HPDE6-E6E7 (cell line): ENCODE results near the gene INPP5A.

ENCODE experiments used
- DNase-seq: peaks from one replicate; pipeline ENCODE4 v3.0.0; 2011; ENCODE audit warnings: missing footprints; ENCODE audit errors: extremely low spot score

Gene INPP5A

GRCh38 chr10:132706701-132707100, 169.1 kb downstream of the INPP5A start:
- DNase-seq = no peak

DNA sequence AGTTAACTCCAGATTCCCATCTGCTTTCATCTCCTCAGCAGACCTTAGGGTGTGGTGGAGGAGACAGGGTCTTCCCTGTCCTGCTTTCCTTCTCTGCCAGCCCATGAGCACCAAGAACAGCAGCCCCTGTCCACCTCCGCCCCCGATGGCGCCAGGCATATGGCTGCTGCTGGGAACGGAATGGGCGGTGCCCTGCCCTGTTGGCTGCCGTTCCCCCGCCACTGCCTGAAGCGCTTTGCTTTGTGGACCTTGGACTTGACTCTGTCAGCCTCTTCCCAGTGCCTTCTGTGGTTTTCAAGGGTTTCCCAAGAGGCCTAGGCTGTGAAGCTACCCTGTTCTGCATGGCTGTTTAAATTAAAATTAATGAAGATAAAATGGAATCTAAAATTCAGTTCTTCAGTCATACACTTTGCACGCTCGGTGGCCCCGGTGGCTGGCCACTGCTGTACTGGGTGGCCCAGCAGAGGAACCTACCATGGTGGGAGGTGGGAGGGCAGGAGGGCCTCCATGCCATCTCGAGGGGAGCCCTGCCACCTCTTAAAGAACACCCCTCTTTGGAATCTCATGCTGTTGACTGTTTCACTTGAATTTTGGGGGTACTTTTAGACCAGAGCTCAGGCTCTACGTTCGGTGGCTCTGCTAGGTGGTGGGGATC, 169.7 kb downstream of the INPP5A start:
- DNase-seq = no peak

DNA sequence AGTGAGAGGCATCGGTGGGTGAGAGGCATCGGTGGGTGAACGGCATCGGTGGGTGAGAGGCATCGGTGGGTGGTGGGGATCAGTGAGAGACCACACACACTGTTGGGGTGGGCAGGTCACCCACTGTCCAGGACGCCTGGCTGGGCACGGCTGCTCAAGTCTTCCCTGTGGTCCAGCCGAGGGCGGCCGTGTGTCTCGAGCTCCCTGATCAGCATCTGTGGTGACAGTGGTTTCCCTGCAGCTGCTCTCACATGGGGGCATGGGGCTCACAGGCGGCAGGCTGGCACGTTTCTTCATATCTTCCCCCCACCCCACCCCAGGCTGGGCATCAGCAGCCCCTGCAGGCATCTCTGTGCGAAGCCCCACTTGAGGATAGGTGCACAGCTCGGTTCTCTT, 170.2 kb downstream of the INPP5A start:
- no peak for DNase-seq

GRCh38 chr10:132708441-132708840, 170.9 kb downstream of the INPP5A start:
- no peak for DNase-seq

DNA sequence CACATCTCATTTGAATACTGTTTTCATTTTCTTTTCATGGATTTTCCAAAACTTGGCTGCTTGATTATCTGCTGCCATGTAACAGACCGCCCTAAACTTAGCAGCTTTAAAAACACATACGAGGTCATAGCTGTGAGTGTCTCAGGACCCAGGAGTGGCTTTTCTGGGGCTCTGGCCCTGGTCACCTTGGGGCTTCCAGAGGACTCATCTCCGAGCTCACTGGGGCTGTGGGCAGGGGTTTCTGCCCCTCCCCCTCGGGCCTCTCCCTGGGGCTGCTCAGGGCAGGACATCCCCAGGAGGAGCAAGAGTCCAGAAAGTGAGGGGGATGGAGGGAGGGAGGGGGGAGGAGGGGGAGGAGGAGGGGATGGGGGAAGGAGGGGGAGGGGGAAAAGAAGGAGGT, 171.3 kb downstream of the INPP5A start:
- no peak for DNase-seq

GRCh38 chr10:132709471-132709951, 171.9 kb downstream of the INPP5A start:
- DNase-seq = no peak

GRCh38 chr10:132710036-132710686, 172.6 kb downstream of the INPP5A start:
- DNase-seq = no peak

DNA sequence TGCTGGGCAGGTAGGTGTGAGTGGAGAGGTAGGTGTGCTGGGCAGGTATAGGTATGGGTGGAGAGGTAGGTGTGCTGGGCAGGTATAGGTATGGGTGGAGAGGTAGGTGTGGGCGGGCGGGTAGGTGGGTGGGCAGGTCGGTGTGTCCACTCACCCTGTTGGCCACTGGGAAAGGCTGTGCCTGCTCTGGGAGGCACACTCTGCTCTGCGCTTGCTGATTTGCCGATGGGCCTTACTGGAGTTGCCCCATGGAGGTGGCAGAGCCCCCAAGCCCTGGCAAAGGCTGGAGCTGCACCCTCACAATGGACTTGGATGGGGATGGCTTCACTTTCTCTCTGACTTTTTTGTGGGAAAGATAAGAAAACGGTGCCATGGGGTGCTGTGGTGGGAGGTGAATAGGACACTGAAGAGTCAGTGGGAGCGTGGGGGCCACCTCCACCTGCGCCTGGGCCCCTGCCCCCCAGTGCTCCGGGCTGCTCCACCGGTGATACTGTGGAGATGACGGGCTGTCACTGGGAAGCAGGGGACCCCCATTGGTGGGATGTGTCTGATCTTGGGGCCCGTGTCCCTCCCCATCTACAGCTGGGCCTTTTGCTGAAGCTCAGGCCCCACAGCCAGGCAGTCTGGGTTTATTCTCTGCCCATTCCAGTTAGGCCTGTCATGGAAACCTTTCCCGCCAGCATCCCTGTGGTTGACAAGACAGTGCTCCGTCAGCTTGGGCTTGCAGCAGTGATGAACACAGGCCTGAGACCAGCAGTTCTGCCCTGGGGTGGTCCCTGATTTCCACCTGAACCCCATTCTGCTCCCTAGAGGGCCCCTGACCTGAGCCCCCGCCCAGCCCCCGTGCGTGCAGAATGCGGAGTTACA, 173.4 kb downstream of the INPP5A start:
- no peak for DNase-seq

- no peak for DNase-seq
These were observed 174.1 kb downstream of the INPP5A start for GRCh38 chr10:132711613-132712121.

- DNase-seq = no peak
These were observed 174.7 kb downstream of the INPP5A start for GRCh38 chr10:132712291-132712690.

DNA sequence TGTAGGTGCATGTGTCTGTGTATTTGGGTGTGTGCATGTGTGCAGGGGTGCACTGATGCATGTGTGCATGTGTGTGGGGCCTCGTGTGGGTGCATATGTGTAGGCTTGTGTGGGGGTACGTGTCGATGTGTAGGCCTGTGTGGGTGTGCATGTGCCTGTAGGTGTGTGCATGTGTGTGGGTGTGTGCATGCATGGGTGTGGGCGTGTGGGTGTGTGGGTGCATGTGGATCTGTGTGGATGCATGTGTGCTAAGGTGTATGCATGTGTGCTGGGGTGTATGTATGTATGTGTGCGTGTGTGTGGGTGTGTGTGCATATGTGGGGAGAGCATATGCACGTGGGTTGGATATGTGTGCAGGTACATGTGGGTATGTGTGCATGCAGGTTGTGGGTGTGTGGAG, 175.2 kb downstream of the INPP5A start:
- DNase-seq = no peak

DNA sequence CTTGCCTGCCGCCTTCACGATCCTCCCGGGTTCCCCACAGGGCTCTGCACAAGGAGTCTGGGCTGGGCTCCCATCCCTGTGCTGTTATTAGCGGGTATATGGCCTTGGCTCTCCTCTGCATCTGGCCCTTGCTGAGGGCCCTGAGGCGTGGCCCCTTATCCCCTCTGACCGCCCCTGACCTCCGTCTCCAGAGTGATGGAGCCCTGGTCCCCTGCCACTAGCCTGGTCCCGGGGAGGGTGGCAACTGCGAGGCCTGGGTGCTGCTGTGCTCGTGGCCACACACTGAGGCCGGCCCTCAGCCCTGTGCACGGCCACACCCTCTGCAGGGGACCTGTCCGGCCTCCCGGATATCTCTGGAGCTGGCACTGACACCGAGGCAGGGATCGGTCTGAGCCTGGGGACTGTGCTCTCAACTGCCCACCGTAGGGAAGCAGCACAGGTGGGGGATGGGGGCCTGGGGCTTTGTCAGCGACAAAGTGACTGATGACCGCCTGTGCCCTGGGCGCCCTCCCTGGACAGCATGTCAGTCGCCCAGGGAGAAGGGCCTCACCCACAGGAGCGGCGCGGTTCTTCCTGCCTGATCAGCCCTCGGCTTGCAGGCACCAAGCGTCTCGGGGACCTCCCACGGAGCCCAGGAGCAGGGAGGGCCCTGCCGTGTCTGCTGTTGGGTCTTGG, 176.0 kb downstream of the INPP5A start:
- no peak for DNase-seq

DNA sequence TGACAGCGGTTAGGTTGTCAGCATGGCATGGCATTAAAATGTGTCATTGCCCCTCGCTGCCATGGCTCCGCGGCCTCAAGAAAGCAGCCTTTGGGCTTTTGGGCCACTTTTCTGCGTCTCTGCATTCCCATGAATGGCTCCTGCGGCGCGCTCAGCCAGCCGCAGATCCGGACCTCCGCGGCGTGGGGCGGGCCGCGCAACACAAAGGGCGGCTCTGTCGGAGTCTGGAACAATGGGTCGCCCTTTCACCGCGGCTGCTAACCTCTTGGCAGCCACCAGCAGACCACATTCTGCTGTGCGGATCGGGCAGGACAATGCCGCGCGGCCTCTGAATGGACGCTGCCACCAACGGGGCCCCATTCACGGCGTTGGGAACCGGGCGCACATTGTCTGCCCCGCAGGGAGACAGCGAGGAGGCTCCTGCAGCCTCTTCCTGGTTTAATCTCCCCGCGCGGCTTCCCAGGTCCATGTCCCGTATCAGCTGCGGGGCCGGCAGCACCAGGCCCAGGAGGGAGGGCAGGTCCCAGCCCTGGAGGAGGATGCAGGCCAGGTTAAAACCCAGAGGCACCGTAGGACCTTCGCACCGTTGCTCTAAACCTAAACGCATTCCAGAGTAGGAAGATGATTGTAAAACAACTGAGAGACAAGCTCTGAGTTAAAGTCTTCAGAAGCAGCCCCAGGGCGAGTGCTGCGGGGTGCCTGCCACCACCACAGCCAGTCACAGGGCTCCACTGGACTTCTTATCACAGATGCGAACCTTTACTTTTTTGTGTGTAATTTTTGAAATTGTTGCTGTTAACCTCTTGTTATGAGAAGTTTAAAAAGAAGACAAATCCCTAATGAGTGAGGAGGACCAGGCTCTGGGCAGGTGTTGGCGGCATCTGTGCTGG, 176.8 kb downstream of the INPP5A start:
- no peak for DNase-seq

GRCh38 chr10:132714986-132715775, 177.6 kb downstream of the INPP5A start:
- DNase-seq = no peak

DNA sequence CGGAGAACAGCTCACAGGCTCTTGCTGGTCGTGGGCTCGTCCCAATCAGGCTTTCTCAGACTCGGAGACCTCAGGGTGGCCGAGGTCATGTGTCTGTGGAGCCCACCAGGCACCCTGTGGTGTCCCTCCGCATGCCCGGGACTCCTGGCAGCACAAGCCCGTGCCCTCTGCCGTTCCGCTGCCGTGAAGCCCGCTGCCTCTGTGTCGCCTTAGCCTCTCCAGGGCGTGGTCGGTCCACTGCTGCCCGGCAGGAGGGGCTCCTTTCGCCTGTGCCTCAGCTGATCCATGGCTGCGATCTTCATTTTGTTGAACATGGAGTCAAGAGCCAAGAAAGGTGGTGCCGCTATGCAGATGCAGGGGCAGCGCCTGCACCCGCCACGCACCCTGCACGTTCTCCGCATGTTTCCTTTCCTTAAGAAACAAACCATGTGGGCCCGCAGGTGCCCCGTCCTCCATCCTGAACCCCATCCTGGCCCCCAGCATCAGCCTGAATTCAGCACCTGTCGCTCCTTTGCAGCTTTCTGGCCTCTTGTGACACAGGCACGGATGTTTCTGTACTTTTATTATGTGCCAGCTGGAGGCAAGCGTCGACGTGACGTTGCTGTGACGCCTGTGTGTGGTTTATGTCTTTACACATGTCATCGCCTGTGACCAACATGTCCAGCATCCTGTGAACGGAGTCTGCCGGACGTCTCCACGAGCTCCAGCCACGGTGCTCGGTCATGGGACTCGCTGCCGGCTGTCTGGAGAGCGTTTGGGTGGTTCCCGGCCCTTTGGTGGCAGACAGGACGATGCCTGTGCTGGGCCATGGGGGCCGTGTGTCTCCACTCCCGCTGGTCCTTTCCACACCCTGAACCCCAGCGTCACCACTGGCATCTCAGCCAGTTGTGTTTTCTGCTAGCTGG, 178.4 kb downstream of the INPP5A start:
- no peak for DNase-seq

DNA sequence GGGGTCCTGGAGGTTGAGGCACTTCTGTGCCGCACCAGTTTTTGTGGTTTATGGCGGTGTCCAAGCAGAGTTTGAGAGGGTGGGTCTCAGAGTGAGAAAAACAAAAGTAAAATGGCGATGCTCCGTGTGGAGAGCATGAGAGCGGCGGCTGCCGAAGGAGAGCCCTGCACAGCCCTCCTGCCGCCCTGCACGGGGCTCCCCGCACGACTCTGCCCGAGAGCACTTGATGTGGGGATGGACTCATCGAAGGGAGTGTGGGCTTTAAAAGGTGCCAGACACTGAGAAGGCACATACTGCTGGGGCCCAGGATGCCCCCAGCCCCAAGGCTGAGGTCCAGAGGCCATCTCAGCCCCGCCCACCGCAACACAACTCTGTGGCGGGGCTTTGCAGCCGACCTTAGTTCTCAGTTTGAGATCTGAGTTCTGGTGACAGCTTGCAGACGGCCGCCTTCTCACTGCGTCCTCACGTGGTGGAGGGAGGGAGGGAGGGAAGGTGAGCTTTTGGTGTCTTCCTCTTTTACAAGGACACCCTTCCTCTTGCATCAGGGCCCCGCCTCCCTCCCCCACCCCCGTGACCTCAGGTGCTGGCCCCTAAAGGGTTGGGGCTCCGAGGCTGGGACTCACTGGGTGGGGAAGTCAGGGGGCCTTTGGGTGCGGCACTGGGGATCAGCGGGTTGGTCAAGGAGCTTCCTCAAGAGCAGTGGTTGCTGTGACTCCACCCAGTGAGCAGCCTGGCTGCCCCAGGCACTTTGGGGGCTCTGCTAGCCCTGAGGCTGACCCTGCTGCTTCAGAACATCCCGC, 179.3 kb downstream of the INPP5A start:
- no peak for DNase-seq

GRCh38 chr10:132721725-132722124, 184.1 kb downstream of the INPP5A start:
- DNase-seq = no peak
